ENCODE results near the gene BAZ2B. TPM values are rescaled to one million over a fixed set of nuclear protein-coding genes. Genes with fewer than 3 reads are reported as not detected.

Gene BAZ2B
- total RNA-seq, 1 experiment from 2014 or later = 54.9 TPM

GRCh38 chr2:159371506-159371905 is 244.8 kb downstream of the BAZ2B start:
- H3K4me1 ChIP-seq (ENCODE audit: insufficient read depth, low read length) = no peaks in the 10 kb centered on the region
- H2AFZ ChIP-seq (ENCODE audit: low read length) = no peak overlapping the region
- no peak overlapping the region for H2BK12ac ChIP-seq (ENCODE audit: insufficient read length, low read depth, low read length)
- H4K91ac ChIP-seq (ENCODE audit: insufficient read length, low read depth, low read length) = no peak overlapping the region
- no peak overlapping the region for H3K4ac ChIP-seq (ENCODE audit: low read depth, low read length)
- no peak overlapping the region for H2AK5ac ChIP-seq (ENCODE audit: insufficient read length, low read length)
- H3K9ac ChIP-seq (ENCODE audit: extremely low read depth, insufficient read length, low read length) = no peak overlapping the region
- H2BK20ac ChIP-seq (ENCODE audit: low read depth, low read length, poor library complexity, severe bottlenecking) = no peak overlapping the region
- no peak for DNase-seq
- no peaks in the 10 kb centered on the region for H3K27me3 ChIP-seq (ENCODE audit: insufficient read depth, low read length)
- no peak overlapping the region for H3K27ac ChIP-seq (ENCODE audit: insufficient read length, low read depth, low read length)
- Mint-ChIP-seq H3K4me1 (no peaks in the 10 kb centered on the region; a peak in 1 of 4 replicates), H3K36me3 (ENCODE audit: insufficient read depth in 1 of 3, low read depth in 3 of 3) (peaks cover 10 to 45% (median 25%) of the 10 kb centered on the region in 3 experiments; a peak in 6 of 7 replicates), H3K9me3 (no peaks in the 10 kb centered on the region), H3K27me3 (ENCODE audit: low read depth) (no peaks in the 10 kb centered on the region), H3K4me3 (no peak overlapping the region), H3K27ac (no peak overlapping the region)
- no peak overlapping the region for H3K14ac ChIP-seq (ENCODE audit: insufficient read depth, low read length)
- H3K23ac ChIP-seq (ENCODE audit: insufficient read length, low read depth, low read length) = no peak overlapping the region
- no peak overlapping the region for H4K8ac ChIP-seq (replicated peaks; ENCODE audit: insufficient read length, low read depth, low read length)
- H3K9me3 ChIP-seq (ENCODE audit: control insufficient read depth, low read depth, low read length) = no peaks in the 10 kb centered on the region
- H3K79me2 ChIP-seq (ENCODE audit: insufficient read depth, low read length) = no peaks in the 10 kb centered on the region
- no peak overlapping the region for H2BK5ac ChIP-seq (ENCODE audit: insufficient read length, low read length)
- H3K4me2 ChIP-seq (ENCODE audit: insufficient read depth, insufficient read length, low read length) = no peak overlapping the region
- no CpG with 5 or more reads among the region's 2 CpGs for WGBS (ENCODE audit: extremely low coverage, insufficient read length, low lambda C conversion rate)
- H3K18ac ChIP-seq (ENCODE audit: insufficient read length, low read depth, low read length) = no peak overlapping the region
- no peaks in the 10 kb centered on the region for H3K23me2 ChIP-seq (ENCODE audit: insufficient read length, low read depth, low read length, poor library complexity, severe bottlenecking)
- H4K5ac ChIP-seq (ENCODE audit: insufficient read length, low read depth, low read length) = no peak overlapping the region
- TF ChIP-seq CTCF (conservative IDR thresholded peaks at IDR 0.05) = no peak
- H3K56ac ChIP-seq (ENCODE audit: insufficient read length, low read depth, low read length) = no peak overlapping the region
- H2BK15ac ChIP-seq (ENCODE audit: low read depth, low read length) = no peak overlapping the region
- no peak overlapping the region for H2BK120ac ChIP-seq (ENCODE audit: low read depth, low read length, poor library complexity, severe bottlenecking)
- H4K20me1 ChIP-seq (ENCODE audit: control insufficient read depth, insufficient read depth, insufficient read length) = no peaks in the 10 kb centered on the region
- no peaks in the 10 kb centered on the region for H3K79me1 ChIP-seq (ENCODE audit: insufficient read depth, low read depth, low read length, poor library complexity, severe bottlenecking)
- no peak overlapping the region for H3T11ph ChIP-seq (ENCODE audit: low read length)

Measured in H9 (cell line).